NB4 (cell line): Measurements from ENCODE around the gene NLRP12.
A peak's percentile ranks its signal among the peaks of the same experiment; 100 is the strongest.
"Not testable (repeated sequence)": the region's sequence is repeated elsewhere in the genome, so short reads cannot be mapped to it uniquely, and the experiment has no call there.

Experiments
- DNase-seq: peaks from one replicate; pipeline ENCODE4 v3.0.0; 2010; ENCODE audit warnings: low read depth
- H3K4me3 ChIP-seq: one replicate; pipeline ENCODE4 v1.5.1; 2011; ENCODE audit warnings: mild to moderate bottlenecking, low read depth, low read length, moderate library complexity
- CTCF ChIP-seq: IDR thresholded peaks from one replicate; pipeline ENCODE4 v1.5.1; 2012; ENCODE audit warnings: low read depth, low read length
- MAX ChIP-seq: IDR thresholded peaks from 2 replicates; pipeline ENCODE4 v1.6.1; 2011; ENCODE audit warnings: low read depth, low read length
- MYC ChIP-seq: IDR thresholded peaks from 2 replicates; pipeline ENCODE4 v1.6.1; 2011; ENCODE audit warnings: low read depth, low read length
- POLR2A ChIP-seq: IDR thresholded peaks from 2 replicates; pipeline ENCODE4 v1.6.1; 2011; ENCODE audit warnings: mild to moderate bottlenecking; ENCODE audit not compliant: insufficient read length; ENCODE audit errors: extremely low read depth

The NLRP12 gene

GRCh38 chr19:53786744-53787143, 37.4 kb downstream of the NLRP12 start:
- no peak overlapping the region for H3K4me3 ChIP-seq
- DNase-seq, result no peak

GRCh38 chr19:53785196-53785889, 38.8 kb downstream of the NLRP12 start:
- H3K4me3 ChIP-seq, result no peak overlapping the region
- peak; percentile 44 for DNase-seq
- TF ChIP-seq MAX (no peak), CTCF (no peak), MYC (no peak), POLR2A (no peak)

More at GRCh38 chr19:53786744-53787143, 37.4 kb downstream of the NLRP12 start:
- no peak for TF ChIP-seq POLR2A
- no peak for TF ChIP-seq MAX
- TF ChIP-seq CTCF, result no peak

GRCh38 chr19:53782698-53783097, 41.4 kb downstream of the NLRP12 start:
- TF ChIP-seq MYC (no peak), MAX (no peak), POLR2A (no peak), CTCF (no peak)
- H3K4me3 ChIP-seq, result no peak overlapping the region
- DNase-seq, result no peak

- not testable (repeated sequence) for H3K4me3 ChIP-seq, DNase-seq
- 0 out of 2 replicates have a peak, but pooled peaks have one; percentile 7 for TF ChIP-seq MAX
These were observed 42.8 kb downstream of the NLRP12 start for GRCh38 chr19:53781332-53781731.

- DNase-seq, result no peak
- H3K4me3 ChIP-seq, result no peak overlapping the region
- no peak for TF ChIP-seq POLR2A
These were observed 43.6 kb downstream of the NLRP12 start for GRCh38 chr19:53780506-53780905.

- no peak for DNase-seq
- H3K4me3 ChIP-seq, result no peak overlapping the region
- TF ChIP-seq CTCF, result no peak
- TF ChIP-seq POLR2A, result no peak
- no peak for TF ChIP-seq MAX
- TF ChIP-seq MYC, result no peak
These were observed 48.6 kb downstream of the NLRP12 start for GRCh38 chr19:53775524-53775923.

GRCh38 chr19:53774491-53774890, 49.6 kb downstream of the NLRP12 start:
- not testable (repeated sequence) for DNase-seq, H3K4me3 ChIP-seq
